ENCODE data around the gene PPARG. TPM values are rescaled to one million over a fixed set of nuclear protein-coding genes. Genes with fewer than 3 reads are reported as not detected.

PPARG gene
- total and polyA plus RNA-seq, 8 donors, result 0.88 to 6.2 (median 2.2) TPM

- no peaks in the 10 kb centered on the region for H3K27me3 ChIP-seq
- peak in 1 of 6 donors; percentile 3 for DNase-seq
- no peak for FAIRE-seq
- intact Hi-C loops (cut with DNase I), result no loop called here
- no peaks in the 10 kb centered on the region for H3K9me3 ChIP-seq
- no peak overlapping the region for H3K27ac ChIP-seq
- no peak for TF ChIP-seq CTCF (IDR thresholded peaks at IDR 0.05)
- H3K36me3 ChIP-seq, result no peaks in the 10 kb centered on the region
- WGBS, 2 donors, result 47 to 54% methylated on average over 8 of the region's 8 CpGs
- ATAC-seq, result no peak
- no peak overlapping the region for H3K4me3 ChIP-seq
- H3K4me1 ChIP-seq, result no peaks in the 10 kb centered on the region
Observed at GRCh38 chr3:12449889-12450682, 161.2 kb downstream of the PPARG start.

GRCh38 chr3:12451481-12451880, 162.6 kb downstream of the PPARG start:
- FAIRE-seq, result no peak
- no peaks in the 10 kb centered on the region for H3K36me3 ChIP-seq
- intact Hi-C loops (cut with DNase I), result no loop called here
- no peaks in the 10 kb centered on the region for H3K4me1 ChIP-seq
- H3K9me3 ChIP-seq, result no peaks in the 10 kb centered on the region
- TF ChIP-seq CTCF (IDR thresholded peaks at IDR 0.05), result no peak
- no peak overlapping the region for H3K4me3 ChIP-seq
- H3K27me3 ChIP-seq, result no peaks in the 10 kb centered on the region
- WGBS, 2 donors, result 75 to 83% methylated on average over 5 of the region's 5 CpGs
- no peak for DNase-seq
- no peak for ATAC-seq
- H3K27ac ChIP-seq, result no peak overlapping the region

GRCh38 chr3:12451960-12452359, 163.1 kb downstream of the PPARG start:
- ATAC-seq (no peak), DNase-seq (peak in 1 of 6 donors; percentile 20), FAIRE-seq (no peak)
- no peak overlapping the region for H3K4me3 ChIP-seq
- intact Hi-C loops (cut with DNase I), result no loop called here
- H3K27ac ChIP-seq, result no peak overlapping the region
- H3K36me3 ChIP-seq, result no peaks in the 10 kb centered on the region
- 83 to 86% methylated on average over 1 of the region's 1 CpG for WGBS, 2 donors
- no peaks in the 10 kb centered on the region for H3K4me1 ChIP-seq
- H3K9me3 ChIP-seq, result no peaks in the 10 kb centered on the region
- no peaks in the 10 kb centered on the region for H3K27me3 ChIP-seq
- no peak for TF ChIP-seq CTCF (IDR thresholded peaks at IDR 0.05)

GRCh38 chr3:12452361-12453330, 163.8 kb downstream of the PPARG start:
- no peak for TF ChIP-seq CTCF (IDR thresholded peaks at IDR 0.05)
- DNase-seq, result peak in 1 of 6 donors; percentile 28
- no peak for FAIRE-seq
- intact Hi-C loops (cut with DNase I), result no loop called here
- no peaks in the 10 kb centered on the region for H3K27me3 ChIP-seq
- no peaks in the 10 kb centered on the region for H3K9me3 ChIP-seq
- ATAC-seq, result peak in 1 of 4 donors; percentile 37
- WGBS, 2 donors, result 78 to 88% methylated on average over 12 of the region's 12 CpGs
- no peaks in the 10 kb centered on the region for H3K36me3 ChIP-seq
- no peak overlapping the region for H3K27ac ChIP-seq
- H3K4me3 ChIP-seq, result no peak overlapping the region
- no peaks in the 10 kb centered on the region for H3K4me1 ChIP-seq

All from pancreas (tissue), 10 donors.